ENCODE data around the gene TMEM129. TPM values are rescaled to one million over a fixed set of nuclear protein-coding genes. Genes with fewer than 3 reads are reported as not detected.

TMEM129 gene
- total and polyA plus RNA-seq, 10 of the 15 experiments (the other 5 are each of a cell fraction or from before 2014, with no cell fraction given) = 0.19 to 24.9 (median 13.2) TPM

DNA sequence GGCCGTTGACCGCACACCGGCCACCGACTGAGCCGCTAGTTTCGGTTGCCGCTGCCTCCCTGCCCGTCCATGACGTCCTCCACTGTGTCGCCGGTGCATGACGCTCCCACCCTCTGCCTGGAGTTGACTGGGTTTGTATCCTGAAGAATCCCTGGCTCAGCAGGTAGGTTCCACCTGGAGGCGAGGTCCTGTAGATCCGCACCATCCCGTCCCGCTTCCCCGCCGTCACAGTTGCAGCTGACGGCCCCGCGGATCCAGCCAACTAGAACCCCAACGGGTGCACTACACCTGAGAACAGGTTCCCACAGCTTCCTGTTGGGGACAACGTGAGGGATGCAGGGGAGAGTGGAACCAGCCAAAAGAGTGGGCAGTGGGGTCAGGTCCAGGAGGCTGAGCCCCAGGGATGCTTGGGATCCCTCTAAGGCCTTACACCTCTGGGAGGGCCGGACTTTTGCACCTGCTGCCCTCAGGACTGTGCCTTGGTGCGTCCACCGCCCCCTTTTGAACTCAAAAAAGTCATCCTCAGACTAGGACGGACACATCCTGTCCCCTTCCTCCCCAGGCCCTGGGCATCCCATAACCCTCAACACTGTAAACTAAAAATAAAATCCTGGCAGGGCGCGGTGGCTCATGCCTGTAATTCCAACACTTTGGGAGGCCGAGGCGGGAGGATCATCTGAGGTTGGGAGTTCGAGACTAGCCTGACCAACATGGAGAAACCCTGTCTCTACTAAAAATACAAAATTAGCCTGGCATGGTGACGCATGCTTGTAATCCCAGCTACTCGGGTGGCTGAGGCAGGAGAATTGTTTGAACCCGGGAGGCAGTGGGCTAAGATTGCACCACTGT lies 7.9 kb downstream of the TMEM129 start:
- ChIA-PET SMC1A (ENCODE audit: uncharacterized antibody, unreplicated experiment) (interaction anchor here (0.7 to 2.5 kb wide), 4 partner anchors 11 to 20 kb away, joined by 3 to 8 read pairs (median 4); no protein-coding TSS in a partner anchor), RAD21 (ENCODE audit: unreplicated experiment) (interaction anchor here (0.8 to 2.5 kb wide), 5 partner anchors 9 to 20 kb away, joined by 3 to 14 read pairs (median 6); no protein-coding TSS in a partner anchor), CTCF (interaction anchor here (1.1 to 16.2 kb wide), 3 partner anchors 10 to 20 kb away, joined by 4 to 258 read pairs (median 8); no protein-coding TSS in a partner anchor), POLR2A (interaction anchor here (0.6 to 3.4 kb wide), 6 partner anchors 9 to 823 kb away, joined by 3 to 34 read pairs (median 4); partner anchors contain the start of genes TACC3 and TMEM129)
- Histone ChIP-seq H2AFZ (ENCODE audit: control insufficient read depth, low read depth, low read length) (peak overlapping the region; percentile 83), H3K4me1 (ENCODE audit: control insufficient read depth, insufficient read depth, low read length) (peaks cover 31% of the 10 kb centered on the region), H3K9me3 (replicated peaks; ENCODE audit: control insufficient read depth, insufficient read depth, low read length) (no peaks in the 10 kb centered on the region), H3K79me2 (ENCODE audit: control insufficient read depth, insufficient read depth, low read length) (peaks cover 79% of the 10 kb centered on the region), H3K27me3 (replicated peaks in 1 of 2; ENCODE audit: control insufficient read depth in 2 of 2, insufficient read depth in 2 of 2, low read length in 1 of 2) (no peaks in the 10 kb centered on the region), H3K4me2 (ENCODE audit: control insufficient read depth, insufficient read depth) (peak overlapping the region; percentile 98), H3K36me3 (ENCODE audit: control insufficient read depth in 2 of 2, insufficient read depth in 2 of 2, low read length in 1 of 2) (peaks cover 4 to 9% of the 10 kb centered on the region in 2 experiments), H3K9ac (ENCODE audit: control insufficient read depth, insufficient read depth, low read length) (peak overlapping the region; percentile 97), H4K20me1 (ENCODE audit: control insufficient read depth, insufficient read depth) (no peaks in the 10 kb centered on the region; the same call in 1 of the 2 replicates), H3K4me3 (peak overlapping the region; percentile 98), H3K27ac (ENCODE audit: control insufficient read depth, insufficient read depth) (peak overlapping the region; percentile 99)
- in situ Hi-C loops (cut with MboI) = no loop called here
- TSS peak; percentile 86 for BruUV-seq (replicated peaks)
- intact Hi-C loops (cut with micrococcal nuclease; ENCODE audit: unreplicated experiment) = loop anchor here (2.0 to 5.0 kb wide), 2 partner anchors 28 to 159 kb away; partner anchors contain the start of genes FAM53A and NSD2
- ATAC-seq (peak; percentile 6), DNase-seq (ENCODE audit: low read depth, low spot score) (no peak), FAIRE-seq (no peak)
- WGBS (ENCODE audit: insufficient coverage, insufficient replicate concordance, low lambda C conversion rate, missing lambda C conversion rate) = under 1% methylated on average over 35 of the region's 35 CpGs
- TF ChIP-seq HDAC6 (IDR thresholded peaks at IDR 0.05; ENCODE audit: unreplicated experiment) = no peak
- TF ChIP-seq POLR2A (IDR thresholded peaks at IDR 0.05; ENCODE audit: low read depth, low read length) = no peak
- TF ChIP-seq ZNF274 (IDR thresholded peaks at IDR 0.05; ENCODE audit: insufficient read depth, insufficient read length) = no peak
- TF ChIP-seq, protein P1, sequence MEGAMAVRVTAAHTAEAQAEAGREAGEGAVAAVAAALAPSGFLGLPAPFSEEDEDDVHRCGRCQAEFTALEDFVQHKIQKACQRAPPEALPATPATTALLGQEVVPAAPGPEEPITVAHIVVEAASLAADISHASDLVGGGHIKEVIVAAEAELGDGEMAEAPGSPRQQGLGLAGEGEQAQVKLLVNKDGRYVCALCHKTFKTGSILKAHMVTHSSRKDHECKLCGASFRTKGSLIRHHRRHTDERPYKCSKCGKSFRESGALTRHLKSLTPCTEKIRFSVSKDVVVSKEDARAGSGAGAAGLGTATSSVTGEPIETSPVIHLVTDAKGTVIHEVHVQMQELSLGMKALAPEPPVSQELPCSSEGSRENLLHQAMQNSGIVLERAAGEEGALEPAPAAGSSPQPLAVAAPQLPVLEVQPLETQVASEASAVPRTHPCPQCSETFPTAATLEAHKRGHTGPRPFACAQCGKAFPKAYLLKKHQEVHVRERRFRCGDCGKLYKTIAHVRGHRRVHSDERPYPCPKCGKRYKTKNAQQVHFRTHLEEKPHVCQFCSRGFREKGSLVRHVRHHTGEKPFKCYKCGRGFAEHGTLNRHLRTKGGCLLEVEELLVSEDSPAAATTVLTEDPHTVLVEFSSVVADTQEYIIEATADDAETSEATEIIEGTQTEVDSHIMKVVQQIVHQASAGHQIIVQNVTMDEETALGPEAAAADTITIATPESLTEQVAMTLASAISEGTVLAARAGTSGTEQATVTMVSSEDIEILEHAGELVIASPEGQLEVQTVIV (IDR thresholded peaks at IDR 0.05; ENCODE audit: borderline replicate concordance, partially characterized antibody) = peak; percentile 2
- TF ChIP-seq, protein P2, sequence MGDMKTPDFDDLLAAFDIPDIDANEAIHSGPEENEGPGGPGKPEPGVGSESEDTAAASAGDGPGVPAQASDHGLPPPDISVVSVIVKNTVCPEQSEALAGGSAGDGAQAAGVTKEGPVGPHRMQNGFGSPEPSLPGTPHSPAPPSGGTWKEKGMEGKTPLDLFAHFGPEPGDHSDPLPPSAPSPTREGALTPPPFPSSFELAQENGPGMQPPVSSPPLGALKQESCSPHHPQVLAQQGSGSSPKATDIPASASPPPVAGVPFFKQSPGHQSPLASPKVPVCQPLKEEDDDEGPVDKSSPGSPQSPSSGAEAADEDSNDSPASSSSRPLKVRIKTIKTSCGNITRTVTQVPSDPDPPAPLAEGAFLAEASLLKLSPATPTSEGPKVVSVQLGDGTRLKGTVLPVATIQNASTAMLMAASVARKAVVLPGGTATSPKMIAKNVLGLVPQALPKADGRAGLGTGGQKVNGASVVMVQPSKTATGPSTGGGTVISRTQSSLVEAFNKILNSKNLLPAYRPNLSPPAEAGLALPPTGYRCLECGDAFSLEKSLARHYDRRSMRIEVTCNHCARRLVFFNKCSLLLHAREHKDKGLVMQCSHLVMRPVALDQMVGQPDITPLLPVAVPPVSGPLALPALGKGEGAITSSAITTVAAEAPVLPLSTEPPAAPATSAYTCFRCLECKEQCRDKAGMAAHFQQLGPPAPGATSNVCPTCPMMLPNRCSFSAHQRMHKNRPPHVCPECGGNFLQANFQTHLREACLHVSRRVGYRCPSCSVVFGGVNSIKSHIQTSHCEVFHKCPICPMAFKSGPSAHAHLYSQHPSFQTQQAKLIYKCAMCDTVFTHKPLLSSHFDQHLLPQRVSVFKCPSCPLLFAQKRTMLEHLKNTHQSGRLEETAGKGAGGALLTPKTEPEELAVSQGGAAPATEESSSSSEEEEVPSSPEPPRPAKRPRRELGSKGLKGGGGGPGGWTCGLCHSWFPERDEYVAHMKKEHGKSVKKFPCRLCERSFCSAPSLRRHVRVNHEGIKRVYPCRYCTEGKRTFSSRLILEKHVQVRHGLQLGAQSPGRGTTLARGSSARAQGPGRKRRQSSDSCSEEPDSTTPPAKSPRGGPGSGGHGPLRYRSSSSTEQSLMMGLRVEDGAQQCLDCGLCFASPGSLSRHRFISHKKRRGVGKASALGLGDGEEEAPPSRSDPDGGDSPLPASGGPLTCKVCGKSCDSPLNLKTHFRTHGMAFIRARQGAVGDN (IDR thresholded peaks at IDR 0.05) = no peak
- no peak for TF ChIP-seq SIN3A (IDR thresholded peaks at IDR 0.05; ENCODE audit: low read depth, low read length)
- TF ChIP-seq RBBP5 (conservative IDR thresholded peaks at IDR 0.05) = no peak
- TF ChIP-seq ATF7 (IDR thresholded peaks at IDR 0.05; ENCODE audit: low read depth) = no peak
- no peak for TF ChIP-seq FOS (IDR thresholded peaks at IDR 0.05; ENCODE audit: borderline replicate concordance, extremely low read depth, insufficient read length)
- TF ChIP-seq, protein P3, sequence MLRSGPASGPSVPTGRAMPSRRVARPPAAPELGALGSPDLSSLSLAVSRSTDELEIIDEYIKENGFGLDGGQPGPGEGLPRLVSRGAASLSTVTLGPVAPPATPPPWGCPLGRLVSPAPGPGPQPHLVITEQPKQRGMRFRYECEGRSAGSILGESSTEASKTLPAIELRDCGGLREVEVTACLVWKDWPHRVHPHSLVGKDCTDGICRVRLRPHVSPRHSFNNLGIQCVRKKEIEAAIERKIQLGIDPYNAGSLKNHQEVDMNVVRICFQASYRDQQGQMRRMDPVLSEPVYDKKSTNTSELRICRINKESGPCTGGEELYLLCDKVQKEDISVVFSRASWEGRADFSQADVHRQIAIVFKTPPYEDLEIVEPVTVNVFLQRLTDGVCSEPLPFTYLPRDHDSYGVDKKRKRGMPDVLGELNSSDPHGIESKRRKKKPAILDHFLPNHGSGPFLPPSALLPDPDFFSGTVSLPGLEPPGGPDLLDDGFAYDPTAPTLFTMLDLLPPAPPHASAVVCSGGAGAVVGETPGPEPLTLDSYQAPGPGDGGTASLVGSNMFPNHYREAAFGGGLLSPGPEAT (IDR thresholded peaks at IDR 0.05; ENCODE audit: low read depth) = 0 out of 2 replicates have a peak, but pooled peaks have one; percentile 45
- TF ChIP-seq STAT1 (conservative IDR thresholded peaks at IDR 0.05) = no peak
- TF ChIP-seq TBL1XR1 (IDR thresholded peaks at IDR 0.05; ENCODE audit: low read depth, low read length) = no peak
- TF ChIP-seq CBX5 (IDR thresholded peaks at IDR 0.05; ENCODE audit: low read depth) = no peak
- no peak for TF ChIP-seq TCF7 (IDR thresholded peaks at IDR 0.05; ENCODE audit: borderline replicate concordance)
- TF ChIP-seq SUZ12 (IDR thresholded peaks at IDR 0.05; ENCODE audit: unreplicated experiment) = no peak

All from GM12878 (cell line).